Activated CD4-positive, alpha-beta T cell treated with anti-CD3 and anti-CD28 coated beads, Interleukin-2, amount 10 ng/mL, durations not matched to agents 7 days and 5 days (primary cell): ENCODE data around the gene ARMC12. TPM values are rescaled to one million over a fixed set of nuclear protein-coding genes. Genes with fewer than 3 reads are reported as not detected.

Experiments used
- CTCF ChIA-PET: fragments of 350-600 bp; sonication (Branson Sonifier 250); formaldehyde crosslinking; loops from one replicate; lab custom pipeline; 2021; ENCODE audit warnings: antibody characterized with exemption; lab: Charles Lee
- POLR2A ChIA-PET: fragments of 350-600 bp; sonication (Branson Sonifier 250); formaldehyde crosslinking; loops from one replicate; lab custom pipeline; 2021; ENCODE audit warnings: antibody characterized with exemption; lab: Charles Lee
- DNase-seq: peaks from one replicate; pipeline ENCODE4 v3.0.0-alpha.2; 2020
- H3K27ac Mint-ChIP-seq: one replicate; pipeline ENCODE4 v1.8.0; 2021; ENCODE audit warnings: mild to moderate bottlenecking, moderate library complexity, mixed read lengths
- H3K27me3 Mint-ChIP-seq: one replicate; pipeline ENCODE4 v1.8.0; 2021; ENCODE audit warnings: mixed read lengths
- H3K36me3 Mint-ChIP-seq: one replicate; pipeline ENCODE4 v1.8.0; 2021; ENCODE audit warnings: low read depth, mixed read lengths
- H3K4me1 Mint-ChIP-seq: one replicate; pipeline ENCODE4 v1.8.0; 2021; ENCODE audit warnings: mixed read lengths
- H3K4me3 Mint-ChIP-seq: one replicate; pipeline ENCODE4 v1.8.0; 2021; ENCODE audit warnings: mild to moderate bottlenecking, moderate library complexity, mixed read lengths
- H3K9me3 Mint-ChIP-seq: one replicate; pipeline ENCODE4 v1.8.0; 2021; ENCODE audit warnings: mixed read lengths
- total RNA-seq, 2 experiments: library from RNA; stranded (reverse); gene quantifications; one replicate each; pipeline ENCODE4 v1.2.3, GENCODE V29; 2021

ARMC12 gene
- total RNA-seq, 2 experiments from 2014 or later = 1.2 to 1.6 TPM

- Mint-ChIP-seq H3K9me3 (no peaks in the 10 kb centered on the region), H3K4me3 (no peak overlapping the region), H3K27ac (no peak overlapping the region), H3K36me3 (no peaks in the 10 kb centered on the region), H3K4me1 (no peaks in the 10 kb centered on the region), H3K27me3 (peaks cover 48% of the 10 kb centered on the region)
- no peak for DNase-seq
- ChIA-PET POLR2A (no interaction called here), CTCF (interaction anchor here (0.6 to 1.8 kb wide), 2 partner anchors 10 to 94 kb away, joined by 4 to 6 read pairs; partner anchors contain the start of gene CLPS)
These were observed 50.7 kb downstream of the ARMC12 start for GRCh38 chr6:35787266-35788218.

DNA sequence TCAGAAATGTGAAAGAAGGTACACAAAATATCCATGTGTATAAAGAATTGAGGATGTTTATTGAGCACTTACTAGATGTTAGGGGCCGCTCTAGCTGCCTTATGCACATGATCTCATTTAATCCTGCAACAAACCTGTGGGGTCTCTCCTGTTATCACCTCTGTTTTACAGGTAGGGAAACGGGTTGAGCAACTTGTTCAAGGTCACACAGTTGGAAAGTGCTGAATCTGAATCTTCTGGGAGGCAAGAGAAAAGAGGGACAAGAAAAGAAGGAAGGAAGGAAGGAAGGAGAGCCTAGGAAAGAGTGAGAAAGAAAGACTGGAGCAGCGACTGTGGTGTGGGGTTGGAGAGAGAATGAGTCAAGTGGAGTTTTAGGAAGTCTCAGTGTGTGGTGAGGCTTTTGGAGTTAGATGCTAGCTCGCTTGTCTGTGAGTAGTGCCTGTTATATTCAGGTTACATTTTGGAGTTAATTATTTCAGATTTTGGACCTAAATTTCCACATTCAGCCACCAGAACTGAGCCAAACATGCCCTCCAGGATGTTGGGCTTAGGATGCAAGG lies 51.7 kb downstream of the ARMC12 start:
- Mint-ChIP-seq H3K4me1 (no peaks in the 10 kb centered on the region), H3K27ac (no peak overlapping the region), H3K36me3 (no peaks in the 10 kb centered on the region), H3K9me3 (no peaks in the 10 kb centered on the region), H3K27me3 (peaks cover 51% of the 10 kb centered on the region), H3K4me3 (no peak overlapping the region)
- ChIA-PET CTCF (interaction anchor here (1.8 kb wide), 1 partner anchor 9 kb away, joined by 6 read pairs; the partner anchor contains the start of gene CLPS), POLR2A (no interaction called here)
- no peak for DNase-seq

GRCh38 chr6:35790683-35791082 lies 53.9 kb downstream of the ARMC12 start:
- no peaks in the 10 kb centered on the region for H3K36me3 Mint-ChIP-seq
- H3K9me3 Mint-ChIP-seq = no peaks in the 10 kb centered on the region
- H3K27ac Mint-ChIP-seq = no peak overlapping the region
- H3K4me1 Mint-ChIP-seq = no peaks in the 10 kb centered on the region
- ChIA-PET CTCF (no interaction called here), POLR2A (no interaction called here)
- DNase-seq = no peak
- peaks cover 46% of the 10 kb centered on the region for H3K27me3 Mint-ChIP-seq
- no peak overlapping the region for H3K4me3 Mint-ChIP-seq

- Mint-ChIP-seq H3K4me3 (no peak overlapping the region), H3K9me3 (no peaks in the 10 kb centered on the region), H3K4me1 (no peaks in the 10 kb centered on the region), H3K27me3 (peaks cover 12% of the 10 kb centered on the region), H3K36me3 (no peaks in the 10 kb centered on the region), H3K27ac (no peak overlapping the region)
- ChIA-PET POLR2A (no interaction called here), CTCF (interaction anchor here (0.9 to 1.0 kb wide), 3 partner anchors 12 to 41 kb away, joined by 3 to 6 read pairs (median 4); no protein-coding TSS in a partner anchor)
- no peak for DNase-seq
These were observed 58.0 kb downstream of the ARMC12 start for GRCh38 chr6:35794536-35795452.

DNA sequence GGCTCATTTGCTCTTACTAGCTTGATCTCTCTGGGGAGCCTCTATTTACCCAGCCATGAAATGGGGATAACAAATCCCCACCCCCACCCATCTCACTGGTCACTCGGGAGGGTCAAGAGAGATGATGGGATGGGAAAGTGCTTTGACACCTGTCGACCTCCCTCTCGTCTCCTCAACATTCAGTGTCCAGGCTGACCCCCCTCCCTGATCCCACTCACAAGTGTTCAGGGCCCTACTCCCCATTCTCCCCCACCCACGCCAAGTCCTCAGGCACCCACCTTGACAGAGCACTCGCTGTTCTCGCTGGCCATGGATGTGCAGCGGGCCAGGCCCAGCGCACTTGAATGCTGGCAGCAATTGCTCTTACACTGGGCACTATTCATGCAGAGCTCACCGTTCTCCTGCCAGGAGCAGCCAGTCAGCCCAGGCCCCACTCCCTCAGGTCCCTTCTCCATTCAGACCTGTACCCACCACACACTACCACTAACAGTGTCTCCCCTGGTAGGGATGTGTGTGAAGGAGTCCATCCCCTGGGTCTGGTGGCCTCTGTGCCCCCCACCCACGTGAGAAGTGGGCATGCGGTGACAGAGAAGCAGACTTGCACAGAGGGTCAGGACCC lies 58.7 kb downstream of the ARMC12 start:
- ChIA-PET CTCF (no interaction called here), POLR2A (no interaction called here)
- Mint-ChIP-seq H3K27me3 (peaks cover 11% of the 10 kb centered on the region), H3K4me3 (no peak overlapping the region), H3K9me3 (no peaks in the 10 kb centered on the region), H3K27ac (peak overlapping the region; percentile 1), H3K36me3 (no peaks in the 10 kb centered on the region), H3K4me1 (no peaks in the 10 kb centered on the region)
- no peak for DNase-seq

- DNase-seq = no peak
- Mint-ChIP-seq H3K27ac (no peak overlapping the region), H3K9me3 (no peaks in the 10 kb centered on the region), H3K36me3 (no peaks in the 10 kb centered on the region), H3K4me3 (no peak overlapping the region), H3K4me1 (no peaks in the 10 kb centered on the region), H3K27me3 (peaks cover 9% of the 10 kb centered on the region)
- ChIA-PET POLR2A (no interaction called here), CTCF (interaction anchor here (0.6 to 2.0 kb wide), 5 partner anchors 9 to 432 kb away, joined by 3 to 6 read pairs (median 4); no protein-coding TSS in a partner anchor)
These were observed 59.4 kb downstream of the ARMC12 start for GRCh38 chr6:35796236-35796635.

DNA sequence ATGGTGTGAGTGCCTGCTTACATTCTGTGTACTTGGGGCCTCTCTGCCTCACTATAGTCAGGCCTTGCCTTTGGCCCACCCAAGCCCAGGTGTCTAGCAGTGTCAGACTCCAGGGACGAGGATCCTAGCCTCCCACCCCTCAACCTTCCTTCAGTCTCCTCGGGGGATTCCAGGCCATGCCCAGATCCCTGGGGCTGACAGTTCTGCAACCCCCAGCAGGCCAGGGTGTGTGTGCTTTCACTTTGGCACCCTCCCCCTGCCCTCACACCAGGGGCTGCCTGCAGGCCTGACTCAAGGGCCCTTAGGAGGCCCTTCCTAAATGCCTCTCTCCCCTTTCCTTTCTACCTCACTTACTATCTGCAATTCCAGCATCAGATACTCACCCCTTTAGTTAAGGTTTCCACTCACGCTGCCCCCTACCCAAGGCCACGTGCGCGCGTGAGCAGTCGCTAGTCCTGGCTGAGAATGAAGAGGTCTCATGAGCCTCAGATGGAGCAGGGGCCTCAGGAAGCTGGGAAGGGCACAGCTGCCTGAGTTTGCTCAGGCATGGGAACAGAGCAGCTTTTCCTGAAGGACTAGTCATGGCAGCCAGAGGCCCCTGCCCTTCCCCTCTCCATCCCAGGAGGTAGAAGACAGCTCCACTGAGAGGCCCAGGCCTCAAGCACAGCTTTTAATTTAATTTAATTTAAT lies 61.1 kb downstream of the ARMC12 start:
- peaks cover 3% of the 10 kb centered on the region for H3K27me3 Mint-ChIP-seq
- no peaks in the 10 kb centered on the region for H3K9me3 Mint-ChIP-seq
- no peaks in the 10 kb centered on the region for H3K36me3 Mint-ChIP-seq
- H3K27ac Mint-ChIP-seq = no peak overlapping the region
- ChIA-PET CTCF (interaction anchor here (0.6 to 2.0 kb wide), 5 partner anchors 9 to 779 kb away, joined by 3 to 6 read pairs (median 4); no protein-coding TSS in a partner anchor), POLR2A (no interaction called here)
- no peak overlapping the region for H3K4me3 Mint-ChIP-seq
- no peaks in the 10 kb centered on the region for H3K4me1 Mint-ChIP-seq
- DNase-seq = no peak

Other genes starting within 250 kb of the ARMC12 start
- gene TEAD3, start 240.0 kb upstream of the ARMC12 start, total RNA-seq = under 1 TPM; 0.07 to 0.12 TPM
- gene TULP1, start 224.1 kb upstream of the ARMC12 start, total RNA-seq = not detected
- gene FKBP5, start 48.1 kb upstream of the ARMC12 start, total RNA-seq = 100 to 1,000 TPM in 1 of 2 experiments, 10 to 100 TPM in 1; 94.2 to 100 TPM
- gene CLPSL2, start 39.6 kb downstream of the ARMC12 start, total RNA-seq = not detected
- gene CLPSL1, start 44.0 kb downstream of the ARMC12 start, total RNA-seq = not detected
- not detected for gene CLPS, start 60.3 kb downstream of the ARMC12 start, total RNA-seq
- gene LHFPL5, start 68.3 kb downstream of the ARMC12 start, total RNA-seq = not detected
- gene SRPK1, start 184.1 kb downstream of the ARMC12 start, total RNA-seq = 10 to 100 TPM; 65.9 to 66.0 TPM